ENCODE measurements around the gene CSTF1.

Gene CSTF1

GRCh38 chr20:56449459-56449858, 57.0 kb downstream of the CSTF1 start:
- in situ Hi-C loops (cut with MboI; ENCODE audit: low sequenced_read_pairs), result no loop called here

GRCh38 chr20:56451056-56451765, 58.8 kb downstream of the CSTF1 start:
- in situ Hi-C loops (cut with MboI; ENCODE audit: low sequenced_read_pairs), result no loop called here

GRCh38 chr20:56453352-56453751, 60.9 kb downstream of the CSTF1 start:
- in situ Hi-C loops (cut with MboI; ENCODE audit: low sequenced_read_pairs), result no loop called here

- in situ Hi-C loops (cut with MboI; ENCODE audit: low sequenced_read_pairs), result no loop called here
Measured at GRCh38 chr20:56454754-56455153, 62.3 kb downstream of the CSTF1 start.
